GM12874 (cell line): Measurements from ENCODE around the gene MPEG1.

Source experiments
- TF ChIP-seq, protein P1 (sequence below): IDR thresholded peaks from 2 replicates; pipeline ENCODE4 v1.5.1; 2011; ENCODE audit warnings: low read depth, mild to moderate bottlenecking, control low read depth, low read length, moderate library complexity; ENCODE audit not compliant: insufficient read depth

MPEG1 gene

DNA sequence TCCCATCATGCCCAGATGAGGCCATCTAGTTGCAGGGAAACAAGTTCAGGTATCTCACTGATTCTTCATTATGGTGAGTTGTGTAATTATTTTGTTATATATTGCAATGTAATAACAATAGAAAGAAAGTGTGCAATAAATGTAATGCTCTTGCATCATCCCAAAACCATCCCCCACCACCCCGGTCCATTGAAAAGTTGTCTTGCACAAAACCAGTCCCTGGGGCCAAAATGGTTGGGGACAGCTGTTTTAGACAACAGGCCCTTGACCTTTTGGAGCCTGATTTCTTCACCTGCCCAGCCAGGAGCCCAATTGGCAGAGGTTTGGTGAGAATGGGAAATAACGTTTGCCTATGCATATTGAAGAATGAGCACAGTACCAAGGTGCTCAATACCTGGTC is 15.9 kb downstream of the MPEG1 start:
- TF ChIP-seq, protein P1, sequence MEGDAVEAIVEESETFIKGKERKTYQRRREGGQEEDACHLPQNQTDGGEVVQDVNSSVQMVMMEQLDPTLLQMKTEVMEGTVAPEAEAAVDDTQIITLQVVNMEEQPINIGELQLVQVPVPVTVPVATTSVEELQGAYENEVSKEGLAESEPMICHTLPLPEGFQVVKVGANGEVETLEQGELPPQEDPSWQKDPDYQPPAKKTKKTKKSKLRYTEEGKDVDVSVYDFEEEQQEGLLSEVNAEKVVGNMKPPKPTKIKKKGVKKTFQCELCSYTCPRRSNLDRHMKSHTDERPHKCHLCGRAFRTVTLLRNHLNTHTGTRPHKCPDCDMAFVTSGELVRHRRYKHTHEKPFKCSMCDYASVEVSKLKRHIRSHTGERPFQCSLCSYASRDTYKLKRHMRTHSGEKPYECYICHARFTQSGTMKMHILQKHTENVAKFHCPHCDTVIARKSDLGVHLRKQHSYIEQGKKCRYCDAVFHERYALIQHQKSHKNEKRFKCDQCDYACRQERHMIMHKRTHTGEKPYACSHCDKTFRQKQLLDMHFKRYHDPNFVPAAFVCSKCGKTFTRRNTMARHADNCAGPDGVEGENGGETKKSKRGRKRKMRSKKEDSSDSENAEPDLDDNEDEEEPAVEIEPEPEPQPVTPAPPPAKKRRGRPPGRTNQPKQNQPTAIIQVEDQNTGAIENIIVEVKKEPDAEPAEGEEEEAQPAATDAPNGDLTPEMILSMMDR: no peak

DNA sequence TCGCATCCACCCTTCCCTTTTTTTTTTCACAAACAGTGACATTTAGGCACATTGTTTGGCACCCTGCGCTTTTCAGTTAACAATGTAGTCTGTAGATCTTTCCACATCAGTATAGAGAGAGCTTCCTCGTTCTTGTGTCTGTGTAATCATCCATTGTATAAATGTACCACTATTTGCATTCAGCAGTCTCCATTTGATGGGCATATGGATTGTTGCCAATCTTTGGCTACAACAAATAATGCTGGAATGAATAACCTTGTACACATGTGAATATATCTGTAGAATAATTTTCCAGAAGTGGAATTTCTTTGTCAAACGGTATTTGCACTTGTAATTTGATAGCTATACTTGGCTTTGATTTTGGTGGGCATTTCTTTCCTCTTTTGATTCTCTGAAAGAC is 17.1 kb downstream of the MPEG1 start:
- TF ChIP-seq, protein P1: no peak

DNA sequence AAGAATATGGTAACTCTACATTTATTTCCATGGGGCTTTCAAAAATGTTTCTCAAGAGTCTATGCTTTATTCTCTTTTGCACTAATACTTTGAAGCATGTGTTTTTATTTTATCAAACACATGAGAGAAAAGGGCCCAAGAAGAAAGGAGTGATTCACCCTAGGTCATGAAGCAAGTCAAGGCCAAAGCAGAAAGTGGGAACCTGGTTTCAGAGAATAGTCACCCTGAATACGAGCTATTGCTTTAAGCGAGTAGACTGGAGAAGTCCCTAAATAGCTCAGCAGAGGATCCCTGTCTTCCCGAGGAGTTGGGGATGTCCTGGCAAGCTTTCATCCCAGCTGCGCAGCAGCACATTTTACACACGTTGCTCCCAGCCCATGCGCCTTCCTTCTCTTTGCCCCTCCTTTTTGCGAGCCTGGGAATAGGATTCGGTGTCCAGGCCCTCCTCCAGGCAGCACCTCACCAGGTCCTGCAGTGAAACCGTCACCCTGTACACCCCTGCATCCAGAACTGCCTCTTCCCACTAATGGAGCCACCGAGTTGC is 19.1 kb downstream of the MPEG1 start:
- TF ChIP-seq, protein P1: no peak

DNA sequence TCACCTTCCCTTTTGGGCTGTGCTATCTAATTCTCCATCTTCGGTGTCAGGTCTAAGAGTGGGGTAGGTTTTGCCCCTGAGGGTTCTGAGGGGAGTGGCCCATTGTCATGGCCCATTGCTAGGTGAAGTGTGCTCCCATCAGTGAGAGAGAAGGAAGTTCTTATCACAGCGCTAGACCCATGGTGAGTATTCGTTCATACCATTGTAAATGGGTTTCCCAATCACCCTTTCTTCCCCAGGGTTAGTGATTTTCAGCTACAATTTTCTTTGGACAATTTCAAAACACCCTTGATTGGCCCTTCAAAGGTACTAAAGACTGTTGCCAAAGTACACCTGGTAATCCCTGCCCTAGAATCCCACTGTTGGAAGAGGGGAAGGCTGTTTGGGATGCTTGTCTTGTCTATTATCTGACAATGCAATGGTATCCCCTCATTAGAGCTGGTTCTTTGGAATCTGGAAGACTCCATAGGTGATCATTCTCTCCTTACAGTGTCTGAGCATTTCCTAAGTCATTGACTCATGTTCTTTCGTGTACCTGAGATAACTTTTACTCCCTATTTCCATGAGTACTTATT is 20.2 kb downstream of the MPEG1 start:
- TF ChIP-seq, protein P1: no peak

DNA sequence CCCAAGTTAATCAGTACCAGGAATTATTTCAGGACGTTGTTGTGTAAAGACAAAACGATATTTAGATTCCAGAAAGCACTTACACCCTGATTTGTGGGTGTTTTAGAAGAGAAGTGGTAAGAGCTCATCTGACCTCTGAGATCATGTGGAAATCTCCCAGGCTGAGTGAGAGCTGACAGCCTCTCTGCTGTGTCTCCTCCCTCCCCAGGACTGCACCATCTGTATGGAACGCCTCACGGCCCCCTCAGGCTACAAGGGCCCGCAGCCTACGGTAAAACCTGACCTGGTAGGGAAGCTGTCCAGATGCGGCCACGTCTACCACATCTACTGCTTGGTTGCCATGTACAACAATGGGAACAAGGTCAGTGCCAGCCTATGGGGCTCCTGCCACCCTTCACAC is 20.8 kb downstream of the MPEG1 start:
- TF ChIP-seq, protein P1: no peak

DNA sequence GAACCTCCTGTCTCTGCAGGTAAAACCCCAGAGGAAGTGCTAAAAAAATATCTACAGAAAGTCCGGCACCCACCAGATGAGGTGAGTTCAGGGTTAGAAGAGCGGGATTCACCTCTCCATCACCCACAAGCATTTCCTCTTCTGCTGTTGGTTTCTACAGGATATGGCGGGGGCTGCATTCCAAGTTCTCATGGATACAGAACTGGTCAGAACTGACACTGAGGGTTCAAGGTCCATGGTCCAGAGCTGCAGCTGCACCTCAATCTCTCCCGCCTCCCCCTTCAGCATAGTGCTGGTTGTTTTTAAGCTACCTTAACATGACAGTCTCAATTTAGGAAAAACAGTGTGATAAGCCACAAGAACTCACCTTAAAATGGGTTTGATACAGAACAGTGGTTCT is 21.6 kb downstream of the MPEG1 start:
- TF ChIP-seq, protein P1: no peak

DNA sequence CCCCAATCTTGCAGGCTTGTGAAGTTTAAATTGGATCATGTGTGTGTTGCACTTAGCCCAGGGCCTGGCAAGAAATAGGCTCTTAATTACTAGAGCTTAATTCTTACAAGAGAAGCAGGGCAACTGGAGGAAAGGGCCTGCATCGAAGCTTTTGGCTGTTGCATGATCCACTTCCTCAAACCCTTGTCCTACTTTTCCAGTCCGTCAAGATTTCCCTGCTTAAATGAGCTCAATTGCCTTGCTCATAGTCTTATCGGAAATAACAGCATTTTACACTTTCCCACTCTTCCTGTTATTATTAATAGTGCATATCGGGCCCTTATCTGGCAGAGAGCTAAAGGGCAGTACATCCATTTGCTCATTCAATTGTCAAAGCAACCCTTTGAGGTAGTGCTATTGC is 22.7 kb downstream of the MPEG1 start:
- TF ChIP-seq, protein P1: no peak
